ENCODE measurements around the gene STYK1.
"Not testable (repeated sequence)": the region's sequence is repeated elsewhere in the genome, so short reads cannot be mapped to it uniquely, and the experiment has no call there.

STYK1 gene

DNA sequence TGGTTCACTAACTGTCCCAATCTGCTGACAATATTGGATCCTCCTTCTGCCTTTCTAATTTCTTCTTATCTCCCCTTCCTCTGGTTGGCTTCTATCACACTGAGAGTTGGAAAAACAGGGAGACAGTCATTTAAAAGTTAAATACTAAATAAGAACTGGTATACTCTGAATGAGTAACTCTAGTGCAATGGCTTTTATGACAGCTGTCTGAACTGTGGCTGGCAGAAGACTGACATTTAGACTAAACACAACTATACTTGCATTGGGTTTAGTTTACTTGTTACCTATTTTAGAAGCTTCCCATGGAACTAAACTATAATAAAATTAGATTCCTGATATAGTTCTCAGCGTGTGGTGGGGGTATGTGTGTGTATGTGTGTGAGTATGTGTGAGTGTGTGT, 52.6 kb downstream of the STYK1 start:
- no peak for FAIRE-seq
- DNase-seq (ENCODE audit: low spot score): no peak

DNA sequence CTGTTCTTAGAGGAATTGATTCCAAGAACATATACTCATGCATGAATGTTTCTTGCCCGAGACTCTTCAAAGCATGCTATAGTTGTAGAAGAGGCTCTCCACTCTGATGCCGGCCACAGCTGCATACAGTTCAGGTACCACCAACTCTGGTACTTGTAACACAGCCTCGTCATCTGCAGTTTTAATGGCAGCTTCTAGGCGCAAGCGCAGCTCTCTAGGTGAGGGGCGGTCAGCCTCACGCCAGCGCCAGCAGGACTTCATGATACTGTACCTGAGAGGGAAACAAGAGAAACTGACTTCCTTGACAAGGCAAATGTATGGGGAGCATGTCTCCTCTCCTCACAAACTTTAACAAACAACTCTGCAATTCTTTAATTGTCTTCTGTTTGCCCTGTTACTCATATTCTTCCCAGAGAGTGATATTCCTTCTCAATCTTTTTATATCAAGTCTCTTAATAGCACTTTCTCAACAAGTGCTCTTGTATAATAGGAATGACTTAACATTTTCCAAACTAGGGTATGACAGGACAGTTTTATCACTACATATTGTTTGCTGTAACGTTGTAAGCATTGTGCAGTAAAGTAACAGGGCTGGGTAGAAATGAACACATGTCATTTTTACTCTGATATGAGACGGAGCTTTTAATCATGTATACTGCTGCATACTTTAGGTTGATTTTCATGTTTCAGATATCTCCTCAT, 53.6 kb downstream of the STYK1 start:
- DNase-seq (ENCODE audit: low spot score): no peak

DNA sequence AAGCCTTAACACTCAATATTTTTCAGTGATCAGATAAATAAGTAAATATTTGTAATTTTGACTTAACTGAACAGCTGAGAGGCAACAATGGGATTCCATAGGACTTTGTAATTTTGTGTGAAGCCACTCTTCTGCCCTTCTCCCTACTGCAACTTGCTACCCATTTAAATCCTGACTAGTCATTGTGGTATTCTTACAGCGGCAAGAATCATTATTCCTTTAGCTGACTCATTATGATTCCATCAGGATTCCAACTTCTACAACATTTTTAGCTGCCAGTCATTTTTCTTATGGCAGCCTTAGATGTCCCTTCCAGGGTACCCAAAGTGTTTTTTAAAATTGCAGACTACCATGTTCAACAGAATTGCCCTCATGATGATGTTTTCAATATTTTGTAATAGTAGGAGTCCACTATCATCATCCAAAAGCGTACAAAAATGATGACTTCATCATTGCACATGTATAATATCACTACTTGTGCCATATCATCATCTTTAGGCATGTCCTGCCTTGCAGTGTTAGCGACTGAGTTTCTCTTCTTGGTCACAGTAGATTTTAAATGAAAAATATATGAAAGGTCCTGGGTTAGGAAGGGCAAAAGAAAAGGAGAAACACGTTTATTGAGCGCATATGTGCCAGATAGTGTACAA, 55.4 kb downstream of the STYK1 start:
- peak; percentile 80 for DNase-seq (ENCODE audit: low spot score)
- FAIRE-seq: peak; percentile 95

More for the DNA sequence above, 53.6 kb downstream of the STYK1 start:
- FAIRE-seq: no peak

GRCh38 chr12:10617863-10618262, 56.0 kb downstream of the STYK1 start:
- no peak for FAIRE-seq
- DNase-seq (ENCODE audit: low spot score): no peak

GRCh38 chr12:10615532-10615931, 58.3 kb downstream of the STYK1 start:
- FAIRE-seq (no peak), DNase-seq (ENCODE audit: low spot score) (peak; percentile 67)

GRCh38 chr12:10614056-10614370, 59.8 kb downstream of the STYK1 start:
- DNase-seq (ENCODE audit: low spot score) (no peak), FAIRE-seq (no peak)

DNA sequence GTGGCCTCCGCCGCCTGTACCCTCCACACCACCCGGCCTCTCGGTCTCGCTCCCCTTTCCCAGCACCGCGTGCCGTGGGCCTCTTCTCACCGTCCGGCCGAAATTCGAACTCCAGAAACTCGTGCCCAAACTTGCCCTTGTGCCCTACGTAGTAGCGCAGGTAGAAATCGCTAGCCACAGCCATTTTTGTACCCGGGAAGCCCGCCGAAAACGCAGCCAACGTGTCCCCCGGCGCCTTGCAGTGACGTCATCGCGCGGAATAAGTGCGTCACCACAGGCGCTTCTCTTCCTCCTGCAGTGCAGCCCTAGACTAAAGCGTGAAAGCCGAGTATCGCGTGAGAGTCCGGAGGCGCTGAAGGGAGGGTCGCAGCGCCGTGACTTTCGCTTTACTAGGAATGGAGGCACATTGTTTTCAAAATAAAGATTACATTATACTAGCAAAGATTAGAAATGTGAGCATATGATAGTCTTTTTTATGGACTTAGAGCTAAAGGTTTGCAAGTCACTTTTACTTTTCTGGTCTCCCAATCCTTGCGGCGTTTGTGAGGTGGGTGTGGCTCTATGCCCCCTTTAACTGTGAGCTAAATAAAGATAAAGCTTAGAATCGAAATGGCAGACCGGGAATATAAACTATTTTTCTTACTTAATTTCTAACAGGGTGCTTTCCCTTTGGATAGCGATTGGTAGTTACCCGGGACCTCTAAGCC, 60.4 kb downstream of the STYK1 start, which contains the start of gene MAGOHB:
MAGOHB (minus strand) TSS at position 261 of the 707 bp plus-strand sequence; CDS start at position 184, 77 bp downstream.
- FAIRE-seq: peak; percentile 79
- peak; percentile 87 for DNase-seq (ENCODE audit: low spot score)

GRCh38 chr12:10612984-10613348, 60.9 kb downstream of the STYK1 start:
- no peak for FAIRE-seq
- DNase-seq (ENCODE audit: low spot score): no peak

DNA sequence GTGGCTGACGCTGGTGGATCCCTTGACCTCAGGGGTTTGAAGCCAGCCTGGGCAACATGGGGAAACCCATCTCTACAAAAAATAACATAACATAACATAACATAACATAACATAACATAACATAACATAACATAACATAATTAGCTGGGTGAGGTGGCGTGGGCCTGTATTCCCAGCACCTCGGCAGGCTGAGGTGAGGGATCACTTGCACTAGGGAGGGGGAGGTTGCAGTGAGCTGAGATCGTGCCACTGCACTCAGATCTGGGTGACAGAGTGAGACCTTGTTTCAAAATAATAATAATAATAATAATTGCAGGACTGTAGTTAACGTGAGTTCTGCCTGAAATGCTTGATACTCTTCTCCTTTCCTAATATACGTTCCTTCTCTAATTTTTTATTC, 61.7 kb downstream of the STYK1 start:
- no peak for FAIRE-seq
- DNase-seq (ENCODE audit: low spot score): no peak

- DNase-seq (ENCODE audit: low spot score); FAIRE-seq: not testable (repeated sequence)
Measured at GRCh38 chr12:10611258-10611657, 62.6 kb downstream of the STYK1 start.

GRCh38 chr12:10610188-10610587, 63.7 kb downstream of the STYK1 start:
- FAIRE-seq: no peak
- DNase-seq (ENCODE audit: low spot score): no peak

- FAIRE-seq (no peak), DNase-seq (ENCODE audit: low spot score) (no peak)
Measured at GRCh38 chr12:10607885-10608458, 65.9 kb downstream of the STYK1 start.

- DNase-seq (ENCODE audit: low spot score): no peak
- FAIRE-seq: no peak
Measured at GRCh38 chr12:10601860-10602259, 72.0 kb downstream of the STYK1 start.

DNA sequence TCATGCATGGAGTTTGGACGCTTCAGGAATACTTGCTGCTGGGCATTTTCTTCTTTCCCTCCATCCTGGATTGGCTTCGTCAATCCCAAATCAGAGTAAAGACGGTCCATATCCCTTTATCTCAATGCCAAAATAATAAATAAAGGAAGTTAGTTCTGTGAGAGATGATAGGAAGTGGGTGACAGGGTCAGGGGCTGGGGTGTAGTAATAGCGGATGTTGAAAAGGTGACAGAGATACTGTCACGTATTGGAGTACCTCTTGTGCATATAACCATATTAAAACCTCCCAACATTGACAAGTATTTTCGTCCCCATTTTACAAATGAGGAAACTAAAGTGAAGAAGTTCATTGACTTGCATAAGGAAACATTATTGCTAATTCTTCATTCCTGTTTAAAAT, 72.9 kb downstream of the STYK1 start:
- FAIRE-seq: no peak
- no peak for DNase-seq (ENCODE audit: low spot score)

DNA sequence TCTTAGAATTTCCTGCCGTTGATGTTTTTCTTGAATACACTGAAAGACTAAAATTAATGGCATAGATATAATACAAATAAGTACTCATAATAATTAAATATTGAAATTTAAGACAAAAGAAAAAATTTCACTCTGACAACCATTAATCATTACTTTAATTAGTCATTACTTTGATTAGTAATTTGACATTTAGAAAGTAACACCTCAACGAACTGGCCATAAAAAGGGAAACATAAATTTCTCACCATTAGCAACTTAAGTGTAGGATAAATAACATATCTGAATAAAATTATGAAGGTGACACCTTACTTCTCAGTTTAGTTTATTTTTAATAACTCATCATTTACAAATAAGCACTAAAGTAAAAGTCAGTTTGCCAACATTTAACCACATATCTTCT, 78.0 kb downstream of the STYK1 start:
- DNase-seq (ENCODE audit: low spot score): no peak
- FAIRE-seq: no peak

- DNase-seq (ENCODE audit: low spot score) (no peak), FAIRE-seq (no peak)
Measured at GRCh38 chr12:10590966-10591365, 82.9 kb downstream of the STYK1 start.

GRCh38 chr12:10584415-10584814, 89.4 kb downstream of the STYK1 start:
- FAIRE-seq (no peak), DNase-seq (ENCODE audit: low spot score) (no peak)

DNA sequence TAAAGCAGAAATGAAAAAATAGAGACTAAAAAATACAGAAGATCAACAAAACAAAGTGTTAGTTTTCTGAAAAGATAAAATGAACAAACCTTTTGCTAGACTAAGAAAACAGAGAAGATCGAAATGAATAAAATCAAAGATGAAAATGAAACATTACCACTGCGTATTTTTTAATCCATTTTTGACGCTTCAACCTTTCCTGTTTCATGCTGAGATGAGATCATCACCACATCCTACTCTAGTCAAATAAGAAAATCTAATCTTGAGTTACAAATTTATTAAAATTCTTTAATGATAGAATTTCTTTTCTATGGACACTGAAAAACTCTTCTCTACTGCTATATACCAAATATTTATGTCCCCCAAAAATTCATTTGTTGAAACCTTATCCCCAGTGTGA, 91.1 kb downstream of the STYK1 start:
- DNase-seq (ENCODE audit: low spot score) (no peak), FAIRE-seq (no peak)

DNA sequence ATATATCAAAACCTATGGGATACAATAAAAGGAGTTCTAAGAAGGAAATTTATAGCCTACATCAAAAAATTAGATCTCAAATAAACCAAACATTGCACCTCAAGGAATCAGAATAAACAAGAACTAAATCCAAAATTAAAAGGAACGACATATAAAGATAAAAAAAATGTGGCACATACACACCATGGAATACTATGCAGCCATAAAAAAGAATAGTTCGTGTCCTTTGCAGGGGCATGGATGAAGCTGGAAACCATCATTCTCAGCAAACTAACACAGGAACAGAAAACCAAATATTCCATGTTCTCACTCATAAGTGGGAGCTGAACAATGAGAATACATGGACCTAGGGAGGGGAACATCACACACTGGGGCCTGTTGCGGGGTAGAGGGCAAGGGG, 91.7 kb downstream of the STYK1 start:
- not testable (repeated sequence) for FAIRE-seq; DNase-seq (ENCODE audit: low spot score)

DNA sequence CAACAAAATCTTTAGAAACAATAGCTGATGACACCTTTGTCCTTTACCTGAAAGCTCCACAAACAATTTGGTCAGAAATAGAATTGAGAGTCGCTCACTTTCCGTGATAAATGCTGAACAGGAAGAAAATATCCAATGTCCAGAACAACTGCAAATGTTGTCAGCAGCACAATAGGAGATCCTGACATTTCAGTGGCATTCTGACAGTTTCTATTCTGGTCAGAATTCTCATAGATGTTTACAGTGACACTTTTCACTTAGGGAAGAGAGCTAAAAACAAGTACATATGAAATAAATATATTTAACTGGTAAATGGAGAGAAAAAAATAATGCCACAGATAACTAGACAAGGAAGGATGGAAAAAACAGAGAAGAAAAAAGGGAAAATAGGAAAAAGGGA, 99.5 kb downstream of the STYK1 start:
- FAIRE-seq (no peak), DNase-seq (ENCODE audit: low spot score) (no peak)

DNA sequence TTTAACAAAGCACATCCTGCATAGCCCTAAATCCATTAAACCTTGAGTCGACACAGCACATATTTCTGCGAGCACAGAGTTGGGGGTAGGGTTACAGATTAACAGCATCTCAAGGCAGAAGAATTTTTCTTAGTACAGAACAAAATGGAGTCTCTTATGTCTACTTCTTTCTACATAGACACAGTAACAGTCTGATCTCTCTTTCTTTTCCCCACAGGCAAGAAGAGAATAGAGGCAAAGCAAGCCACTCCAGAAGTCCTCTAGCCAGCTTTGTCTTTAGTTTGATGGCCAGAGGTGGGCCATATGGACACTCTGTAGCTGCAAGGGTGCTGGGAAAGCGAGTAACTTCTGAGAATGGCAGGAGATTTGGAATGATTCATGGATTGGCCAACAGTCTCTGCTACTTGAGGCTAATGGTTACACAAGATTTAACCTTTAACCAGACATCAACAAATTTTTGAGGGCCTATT, 101.8 kb downstream of the STYK1 start:
- not testable (repeated sequence) for FAIRE-seq; DNase-seq (ENCODE audit: low spot score)

GRCh38 chr12:10571141-10571540, 102.7 kb downstream of the STYK1 start:
- DNase-seq (ENCODE audit: low spot score) (no peak), FAIRE-seq (no peak)

Measured in RCC 7860 (cell line).